ENCODE results near the gene TXNDC11. TPM values are rescaled to one million over a fixed set of nuclear protein-coding genes. Genes with fewer than 3 reads are reported as not detected.

The TXNDC11 gene
- total RNA-seq, 1 experiment from 2014 or later = 30.9 TPM

DNA sequence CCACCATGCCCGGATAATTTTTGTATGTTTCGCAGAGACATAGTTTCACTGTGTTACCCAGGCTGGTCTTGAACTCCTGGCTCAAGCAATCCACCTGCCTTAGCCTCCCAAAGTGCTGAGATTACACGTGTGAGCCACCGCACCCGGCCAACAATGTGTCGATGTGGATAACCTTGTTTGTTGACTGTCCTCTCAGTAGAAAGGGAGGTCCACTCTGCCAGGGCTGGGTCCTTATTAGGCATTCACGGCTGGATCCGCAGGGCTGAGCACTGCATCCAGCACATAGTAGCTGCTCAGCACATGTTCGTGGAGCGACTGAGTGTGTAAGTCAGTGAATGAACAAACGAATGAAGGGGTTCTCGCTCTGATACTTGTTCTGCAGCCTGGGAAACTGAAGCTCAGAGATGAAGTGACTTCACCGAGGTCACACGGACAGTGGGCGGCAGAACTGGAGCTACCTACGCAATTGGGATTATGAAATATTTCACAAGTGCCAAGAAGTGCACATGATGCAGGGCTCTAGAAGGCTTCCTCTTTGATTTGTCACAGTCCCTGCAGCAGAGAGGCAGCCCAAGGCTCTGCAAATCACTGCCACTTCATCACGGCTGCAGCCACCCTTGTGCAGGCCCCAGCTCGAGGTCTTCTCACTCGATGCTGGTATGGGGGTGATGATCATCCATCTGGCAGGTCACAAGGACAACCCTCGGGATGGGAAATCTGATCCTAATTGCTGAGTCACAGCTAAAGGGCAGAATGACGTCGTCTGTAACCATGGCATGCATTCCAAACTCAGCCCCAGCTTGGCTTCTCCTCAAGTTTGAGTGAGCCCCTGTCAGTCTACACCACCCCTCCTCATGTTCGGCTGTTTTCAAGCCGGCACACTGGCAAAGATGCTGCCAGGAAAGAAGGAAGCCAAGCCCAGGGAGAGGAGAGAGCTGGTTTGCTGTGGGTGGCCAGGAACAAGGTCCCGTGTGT, 102.4 kb downstream of the TXNDC11 start:
- H3K4me2 ChIP-seq = peak overlapping the region; percentile 81
- BruUV-seq (replicated peaks) = TSS peak; percentile 80
- POLR2A ChIA-PET (ENCODE audit: unreplicated experiment) = interaction anchor here (0.5 to 1.4 kb wide), 15 partner anchors 12 to 1534 kb away, joined by 3 to 17 read pairs (median 5); partner anchors contain the start of genes LITAF and TXNDC11
- H3K36me3 ChIP-seq (ENCODE audit: low read depth) = no peaks in the 10 kb centered on the region
- H3K27me3 ChIP-seq (ENCODE audit: insufficient read depth, low read depth) = no peaks in the 10 kb centered on the region
- peak; percentile 92 to 97 for DNase-seq
- peaks cover 49% of the 10 kb centered on the region for H3K4me1 ChIP-seq (replicated peaks; ENCODE audit: insufficient read depth)
- CTCF ChIA-PET = interaction anchor here (1.0 to 2.4 kb wide), 4 partner anchors 12 to 65 kb away, joined by 3 to 8 read pairs (median 4); no protein-coding TSS in a partner anchor
- no peaks in the 10 kb centered on the region for H3K9me3 ChIP-seq (ENCODE audit: insufficient read depth, low read depth)
- no peaks in the 10 kb centered on the region for H3K79me2 ChIP-seq (ENCODE audit: low read depth)
- H3K27ac ChIP-seq = peak overlapping the region; percentile 99
- TF ChIP-seq, protein P1, sequence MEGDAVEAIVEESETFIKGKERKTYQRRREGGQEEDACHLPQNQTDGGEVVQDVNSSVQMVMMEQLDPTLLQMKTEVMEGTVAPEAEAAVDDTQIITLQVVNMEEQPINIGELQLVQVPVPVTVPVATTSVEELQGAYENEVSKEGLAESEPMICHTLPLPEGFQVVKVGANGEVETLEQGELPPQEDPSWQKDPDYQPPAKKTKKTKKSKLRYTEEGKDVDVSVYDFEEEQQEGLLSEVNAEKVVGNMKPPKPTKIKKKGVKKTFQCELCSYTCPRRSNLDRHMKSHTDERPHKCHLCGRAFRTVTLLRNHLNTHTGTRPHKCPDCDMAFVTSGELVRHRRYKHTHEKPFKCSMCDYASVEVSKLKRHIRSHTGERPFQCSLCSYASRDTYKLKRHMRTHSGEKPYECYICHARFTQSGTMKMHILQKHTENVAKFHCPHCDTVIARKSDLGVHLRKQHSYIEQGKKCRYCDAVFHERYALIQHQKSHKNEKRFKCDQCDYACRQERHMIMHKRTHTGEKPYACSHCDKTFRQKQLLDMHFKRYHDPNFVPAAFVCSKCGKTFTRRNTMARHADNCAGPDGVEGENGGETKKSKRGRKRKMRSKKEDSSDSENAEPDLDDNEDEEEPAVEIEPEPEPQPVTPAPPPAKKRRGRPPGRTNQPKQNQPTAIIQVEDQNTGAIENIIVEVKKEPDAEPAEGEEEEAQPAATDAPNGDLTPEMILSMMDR (conservative IDR thresholded peaks at IDR 0.05) = no peak
- TF ChIP-seq EZH2 (IDR thresholded peaks at IDR 0.05; ENCODE audit: low read depth) = no peak
- H4K20me1 ChIP-seq (ENCODE audit: insufficient read depth) = no peaks in the 10 kb centered on the region
- H3K9me2 ChIP-seq (ENCODE audit: insufficient read depth) = no peaks in the 10 kb centered on the region
- H3F3A ChIP-seq (ENCODE audit: insufficient read depth, low read depth) = peaks cover 48% of the 10 kb centered on the region
- no peak overlapping the region for H2AFZ ChIP-seq
- H3K4me3 ChIP-seq = peak overlapping the region; percentile 36; the same call in 1 of the 2 replicates
- intact Hi-C loops (cut with micrococcal nuclease; ENCODE audit: unreplicated experiment) = loop anchor here (1.0 kb wide), 6 partner anchors 12 to 143 kb away; no protein-coding TSS in a partner anchor

- no peaks in the 10 kb centered on the region for H3K9me3 ChIP-seq (ENCODE audit: insufficient read depth, low read depth)
- intact Hi-C loops (cut with micrococcal nuclease; ENCODE audit: unreplicated experiment) = no loop called here
- no peak overlapping the region for H2AFZ ChIP-seq
- H3K4me3 ChIP-seq = no peak overlapping the region
- H3K9me2 ChIP-seq (ENCODE audit: insufficient read depth) = no peaks in the 10 kb centered on the region
- H3K27ac ChIP-seq = peak overlapping the region; percentile 99
- peaks cover 48% of the 10 kb centered on the region for H3F3A ChIP-seq (ENCODE audit: insufficient read depth, low read depth)
- DNase-seq = no peak
- no peaks in the 10 kb centered on the region for H3K79me2 ChIP-seq (ENCODE audit: low read depth)
- H3K4me1 ChIP-seq (replicated peaks; ENCODE audit: insufficient read depth) = peaks cover 49% of the 10 kb centered on the region
- H4K20me1 ChIP-seq (ENCODE audit: insufficient read depth) = no peaks in the 10 kb centered on the region
- no peak overlapping the region for H3K4me2 ChIP-seq
- BruUV-seq (replicated peaks) = no TSS peak
- CTCF ChIA-PET = no interaction called here
- no peaks in the 10 kb centered on the region for H3K27me3 ChIP-seq (ENCODE audit: insufficient read depth, low read depth)
- POLR2A ChIA-PET (ENCODE audit: unreplicated experiment) = no interaction called here
- H3K36me3 ChIP-seq (ENCODE audit: low read depth) = no peaks in the 10 kb centered on the region
- no peak for TF ChIP-seq EZH2 (IDR thresholded peaks at IDR 0.05; ENCODE audit: low read depth)
- TF ChIP-seq, protein P1 (conservative IDR thresholded peaks at IDR 0.05) = no peak
Measured at GRCh38 chr16:11639008-11639562, 103.6 kb downstream of the TXNDC11 start.

- Histone ChIP-seq H3K79me2 (ENCODE audit: low read depth) (no peaks in the 10 kb centered on the region), H3F3A (ENCODE audit: insufficient read depth, low read depth) (peaks cover 48% of the 10 kb centered on the region), H3K36me3 (ENCODE audit: low read depth) (no peaks in the 10 kb centered on the region), H4K20me1 (ENCODE audit: insufficient read depth) (no peaks in the 10 kb centered on the region), H3K9me2 (ENCODE audit: insufficient read depth) (no peaks in the 10 kb centered on the region), H3K9me3 (ENCODE audit: insufficient read depth, low read depth) (no peaks in the 10 kb centered on the region), H3K27ac (no peak overlapping the region), H3K4me1 (replicated peaks; ENCODE audit: insufficient read depth) (peaks cover 49% of the 10 kb centered on the region), H3K4me2 (no peak overlapping the region), H3K27me3 (ENCODE audit: insufficient read depth, low read depth) (no peaks in the 10 kb centered on the region), H3K4me3 (no peak overlapping the region), H2AFZ (no peak overlapping the region)
- intact Hi-C loops (cut with micrococcal nuclease; ENCODE audit: unreplicated experiment) = no loop called here
- TF ChIP-seq EZH2 (IDR thresholded peaks at IDR 0.05; ENCODE audit: low read depth) = no peak
- TF ChIP-seq, protein P1 (conservative IDR thresholded peaks at IDR 0.05) = no peak
- no TSS peak for BruUV-seq (replicated peaks)
- ChIA-PET CTCF (no interaction called here), POLR2A (ENCODE audit: unreplicated experiment) (no interaction called here)
- no peak for DNase-seq
Measured at GRCh38 chr16:11638140-11638539, 104.5 kb downstream of the TXNDC11 start.

All from PC-9 (cell line).